GM12878 (cell line): Measurements from ENCODE around the gene ANTXR1. TPM values are rescaled to one million over a fixed set of nuclear protein-coding genes. Genes with fewer than 3 reads are reported as not detected.

Experiments
- ATAC-seq: fragments of 200-7000 bp; cut with Tn5 transposase; 3 replicates; pipeline ENCODE4 v1.9.1; 2020; ENCODE audit warnings: mild to moderate bottlenecking, moderate library complexity
- BruUV-seq: library from RNA; stranded (reverse); fragments of 400-500 nt; replicated peaks from 2 replicates; lab custom pipeline; 2021; lab: Mats Ljungman, UMichigan
- CTCF ChIA-PET: fragments of 300-600 bp; sonication (Branson Sonifier 250); formaldehyde crosslinking; extraction: SDS; loops from one replicate; lab custom pipeline; 2021; ENCODE audit warnings: inconsistent platforms; lab: Yijun Ruan, JAX
- POLR2A ChIA-PET: fragments of 350-600 bp; formaldehyde crosslinking; extraction: SDS; loops from one replicate; lab custom pipeline; 2021; ENCODE audit warnings: inconsistent platforms; lab: Charles Lee
- RAD21 ChIA-PET: fragments of 300-600 bp; sonication (Branson Sonifier 250); formaldehyde crosslinking; loops from one replicate; lab custom pipeline; 2023; ENCODE audit warnings: antibody characterized with exemption; ENCODE audit not compliant: unreplicated experiment; lab: Charles Lee
- SMC1A ChIA-PET: fragments of 300-600 bp; sonication (Branson Sonifier 250); formaldehyde crosslinking; loops from one replicate; lab custom pipeline; 2023; ENCODE audit not compliant: unreplicated experiment, uncharacterized antibody; lab: Charles Lee
- DNase-seq: peaks from one replicate; pipeline ENCODE4 v3.0.0-alpha.2; 2011; ENCODE audit warnings: low read depth, low spot score
- FAIRE-seq: peaks from 3 replicates; lab custom pipeline; 2011; peaks lifted over from hg19 to GRCh38; lab: Jason Lieb, UNC
- H2AFZ ChIP-seq: 2 replicates; pipeline ENCODE4 v1.6.0; 2011; ENCODE audit warnings: low read depth, low read length, control low read depth; ENCODE audit not compliant: control insufficient read depth
- H3K27ac ChIP-seq: 2 replicates; pipeline ENCODE4 v1.5.1; 2011; ENCODE audit warnings: control low read depth; ENCODE audit not compliant: control insufficient read depth, insufficient read depth
- H3K27me3 ChIP-seq, 2 experiments: replicated peaks in 1 of 2; 2 replicates each; pipeline versions ENCODE4 v1.6.0 to v1.6.1; 2011; ENCODE audit warnings: low read length in 1 of 2; ENCODE audit not compliant: control insufficient read depth in 2 of 2, insufficient read depth in 2 of 2
- H3K36me3 ChIP-seq, 2 experiments: 2 replicates each; pipeline ENCODE4 v1.5.1; 2011; ENCODE audit warnings: low read length in 1 of 2; ENCODE audit not compliant: control insufficient read depth in 2 of 2, insufficient read depth in 2 of 2
- H3K4me1 ChIP-seq: 2 replicates; pipeline ENCODE4 v1.6.1; 2011; ENCODE audit warnings: mild to moderate bottlenecking, low read length, moderate library complexity, mixed read lengths; ENCODE audit not compliant: control insufficient read depth, insufficient read depth
- H3K4me2 ChIP-seq: 2 replicates; pipeline ENCODE4 v1.6.0; 2011; ENCODE audit warnings: control low read depth; ENCODE audit not compliant: control insufficient read depth, insufficient read depth
- H3K4me3 ChIP-seq: fragments of 200-600 bp; sonication (generic); 2 replicates; pipeline ENCODE4 v1.5.1; 2016
- H3K79me2 ChIP-seq: 2 replicates; pipeline ENCODE4 v1.6.0; 2011; ENCODE audit warnings: low read length; ENCODE audit not compliant: control insufficient read depth, insufficient read depth
- H3K9ac ChIP-seq: 2 replicates; pipeline ENCODE4 v1.8.0; 2011; ENCODE audit warnings: low read length, control low read depth, mixed read lengths; ENCODE audit not compliant: control insufficient read depth, insufficient read depth
- H3K9me3 ChIP-seq: replicated peaks from 3 replicates; pipeline ENCODE4 v1.5.1; 2011; ENCODE audit warnings: mild to moderate bottlenecking, low read length; ENCODE audit not compliant: control insufficient read depth, insufficient read depth
- H4K20me1 ChIP-seq: 2 replicates; pipeline ENCODE4 v1.6.0; 2011; ENCODE audit not compliant: control insufficient read depth, insufficient read depth
- ASH2L ChIP-seq: fragments of 300-600, 200-600 bp; sonication (generic); IDR thresholded peaks from 2 replicates; pipeline ENCODE4 v1.6.1; 2017; ENCODE audit warnings: low read depth, mild to moderate bottlenecking, borderline replicate concordance
- CREM ChIP-seq: IDR thresholded peaks from 2 replicates; pipeline ENCODE4 v1.6.1; 2014; ENCODE audit warnings: antibody characterized with exemption, low read depth
- EGR1 ChIP-seq, 2 experiments: IDR thresholded peaks; 1 replicate in 1 of 2; 2 replicates in 1 of 2; pipeline ENCODE4 v1.6.1; 2011 to 2012; ENCODE audit warnings: low read depth in 2 of 2, low read length in 2 of 2, borderline replicate concordance in 1 of 2, mild to moderate bottlenecking in 1 of 2, moderate library complexity in 1 of 2
- EP300 ChIP-seq, 2 experiments: fragments of 150-350 bp in 1 of 2; IDR thresholded peaks; 2 replicates each; pipeline ENCODE4 v1.6.1; 2011 to 2012; ENCODE audit warnings: low read depth in 2 of 2, low read length in 2 of 2, borderline replicate concordance in 1 of 2, improper control_type of control experiment in 1 of 2, inconsistent platforms in 1 of 2; ENCODE audit not compliant: control insufficient read depth in 1 of 2
- JUND ChIP-seq: IDR thresholded peaks from 2 replicates; pipeline ENCODE4 v1.6.1; 2012; ENCODE audit warnings: low read depth, mild to moderate bottlenecking, low read length, improper control_type of control experiment, moderate library complexity
- POU2F2 ChIP-seq: IDR thresholded peaks from 3 replicates; pipeline ENCODE4 v1.6.1; 2011; ENCODE audit warnings: low read depth, mild to moderate bottlenecking, low read length, borderline replicate concordance
- RAD21 ChIP-seq: IDR thresholded peaks from 2 replicates; pipeline ENCODE4 v1.6.1; 2011; ENCODE audit warnings: mild to moderate bottlenecking, low read depth, low read length, moderate library complexity; ENCODE audit not compliant: insufficient read depth
- RBBP5 ChIP-seq: fragments of 200-600 bp; sonication (generic); conservative IDR thresholded peaks from 2 replicates; pipeline ENCODE4 v1.6.1; 2016
- RUNX3 ChIP-seq: IDR thresholded peaks from 2 replicates; pipeline ENCODE4 v1.6.1; 2012; ENCODE audit warnings: low read length, inconsistent platforms
- SUPT20H ChIP-seq: IDR thresholded peaks from 2 replicates; pipeline ENCODE4 v1.6.1; 2011; ENCODE audit warnings: low read depth, mild to moderate bottlenecking, low read length, moderate library complexity, borderline replicate concordance; ENCODE audit not compliant: control insufficient read depth
- TBL1XR1 ChIP-seq: IDR thresholded peaks from 2 replicates; pipeline ENCODE4 v1.6.1; 2012; ENCODE audit warnings: low read depth, low read length, improper control_type of control experiment
- ZNF592 ChIP-seq: fragments of 450-650 bp; IDR thresholded peaks from 2 replicates; pipeline ENCODE4 v1.6.1; 2017; ENCODE audit warnings: mild to moderate bottlenecking, moderate library complexity
- WGBS: methylation state at CpG from one replicate; pipeline ENCODE4 v1.1.6; 2016; ENCODE audit warnings: low lambda C conversion rate; ENCODE audit not compliant: insufficient replicate concordance, insufficient coverage; ENCODE audit errors: missing lambda C conversion rate; 5-methylcytosine and 5-hydroxymethylcytosine counted together
- in situ Hi-C: fragments of 300-500 bp; cut with MboI; formaldehyde crosslinking; loops from 9 replicates; pipeline ENCODE4 v1.14.3; 2018; ENCODE audit warnings: mixed read lengths
- intact Hi-C: fragments of 100-400 bp; cut with micrococcal nuclease; formaldehyde crosslinking; loops from one replicate; pipeline ENCODE4 v1.14.2; 2022; ENCODE audit not compliant: unreplicated experiment
- polyA plus RNA-seq, 11 experiments: library from polyadenylated mRNA; depleted of rRNA in 4 of 11; unstranded in 6 of 11; stranded (reverse) in 5 of 11; fragments of >200 nt; fragmentation: Nextera tagmentation in 4 of 11; fragmentation: Illumina TruSeq in 1 of 11; extraction: Ambion mirVana in 4 of 11; extraction: Trizol in 1 of 11; gene quantifications; 1 replicate in 1 of 11; 2 replicates in 10 of 11; pipeline versions ENCODE4 v1.2.1 to v1.2.3, GENCODE V29; 2011 to 2016; ENCODE audit warnings: inconsistent platforms in 2 of 11, missing spikeins in 2 of 11, low read depth in 1 of 11
- total RNA-seq, 4 experiments: library from RNA; depleted of rRNA in 3 of 4; stranded (reverse); fragments of >200 nt in 3 of 4; fragmentation: Illumina TruSeq in 1 of 4; extraction: Trizol in 1 of 4; gene quantifications; 2 replicates each; pipeline versions ENCODE4 v1.2.1 to v1.2.3, GENCODE V29; 2013 to 2021

ANTXR1 gene
- total and polyA plus RNA-seq, 10 of the 15 experiments (the other 5 are each of a cell fraction or from before 2014, with no cell fraction given): 0.09 to 0.26 TPM; not detected in 8

GRCh38 chr2:69081757-69082156 is 68.8 kb downstream of the ANTXR1 start (continued):
- TF ChIP-seq EP300 (IDR thresholded peaks at IDR 0.05; ENCODE audit: borderline replicate concordance in 1 of 2, control insufficient read depth in 1 of 2, low read depth in 2 of 2, low read length in 2 of 2) (no peak), RBBP5 (no peak), TBL1XR1 (no peak), CREM (no peak), EGR1 (IDR thresholded peaks at IDR 0.05; ENCODE audit: borderline replicate concordance in 1 of 2, low read depth in 2 of 2, low read length in 2 of 2) (no peak)

- Histone ChIP-seq H3K4me2 (peak overlapping the region; percentile 19), H2AFZ (no peak overlapping the region), H3K4me1 (no peaks in the 10 kb centered on the region; the same call in 1 of the 2 replicates), H4K20me1 (no peaks in the 10 kb centered on the region), H3K27ac (no peak overlapping the region), H3K4me3 (no peak overlapping the region), H3K9ac (no peak overlapping the region), H3K36me3 (no peaks in the 10 kb centered on the region), H3K27me3 (peaks cover 4 to 7% of the 10 kb centered on the region in 2 experiments; a peak in 3 of 4 replicates), H3K79me2 (no peaks in the 10 kb centered on the region), H3K9me3 (no peaks in the 10 kb centered on the region)
- ATAC-seq (no peak), FAIRE-seq (no peak), DNase-seq (no peak)
- ChIA-PET CTCF (no interaction called here), SMC1A (interaction anchor here (1.5 kb wide), 1 partner anchor 11 kb away, joined by 4 read pairs; no protein-coding TSS in a partner anchor), RAD21 (no interaction called here), POLR2A (no interaction called here)
- no TSS peak for BruUV-seq
- in situ Hi-C loops (no loop called here), intact Hi-C loops (no loop called here)
- 13% methylated on average over 9 of the region's 9 CpGs for WGBS
- TF ChIP-seq RAD21: no peak
- no peak for TF ChIP-seq ZNF592
- no peak for TF ChIP-seq SUPT20H
- no peak for TF ChIP-seq ASH2L
- TF ChIP-seq RUNX3: peak; percentile 64
- no peak for TF ChIP-seq JUND
- no peak for TF ChIP-seq POU2F2
Measured at GRCh38 chr2:69082430-69082997, 69.5 kb downstream of the ANTXR1 start.
